ACHN (cell line): Measurements from ENCODE around the gene KCNQ2.

Experiments
- DNase-seq: peaks from one replicate; pipeline ENCODE4 v3.0.0-alpha.2; 2015
- in situ Hi-C: cut with HindIII; loops from 2 replicates; pipeline ENCODE4 v1.10.0; 2017; ENCODE audit warnings: low sequenced_read_pairs, low pct_ligation_motif_present, low pct_unique_long_range_greater_than_20kb

KCNQ2 gene

GRCh38 chr20:63402860-63403220 lies 69.6 kb downstream of the KCNQ2 start:
- DNase-seq: no peak
- in situ Hi-C loops: no loop called here

DNA sequence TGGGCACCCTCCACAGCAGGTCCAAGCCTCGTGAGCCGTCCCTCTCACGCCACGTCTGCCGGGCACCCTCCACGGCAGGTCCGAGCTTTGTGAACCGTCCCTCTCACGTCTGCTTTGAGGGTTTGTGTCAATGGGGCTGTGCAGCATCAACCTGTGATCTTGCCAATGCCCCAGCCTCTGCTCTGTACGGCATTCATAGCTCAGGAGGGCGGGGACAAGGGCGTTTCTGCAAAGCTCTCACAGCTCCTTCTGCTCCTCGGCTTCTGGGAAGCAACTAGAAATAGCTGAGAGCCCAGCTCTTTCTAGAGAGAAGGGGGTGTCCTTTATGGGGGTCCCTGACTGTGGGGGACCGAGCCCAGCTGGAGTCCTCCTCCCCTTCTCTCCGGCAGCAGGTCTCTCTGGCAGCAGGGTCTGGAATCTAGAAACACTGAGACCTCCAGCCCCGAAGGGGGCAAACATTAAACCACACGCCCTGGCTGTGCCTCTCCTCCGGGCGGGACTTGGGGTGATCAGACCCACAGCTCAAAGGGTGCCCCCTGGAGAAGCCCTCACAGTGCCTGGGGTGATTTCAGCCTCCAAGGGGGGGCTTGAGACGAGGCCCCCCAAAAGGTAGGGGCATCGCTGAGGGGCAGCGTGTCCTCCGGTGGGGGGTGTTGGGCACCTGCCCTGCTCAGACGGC lies 70.1 kb downstream of the KCNQ2 start:
- DNase-seq: no peak
- in situ Hi-C loops: no loop called here

- DNase-seq: no peak
- in situ Hi-C loops: no loop called here
Measured at GRCh38 chr20:63401384-63402110, 70.9 kb downstream of the KCNQ2 start.

GRCh38 chr20:63400486-63401210 lies 71.8 kb downstream of the KCNQ2 start:
- DNase-seq: no peak
- in situ Hi-C loops: no loop called here

DNA sequence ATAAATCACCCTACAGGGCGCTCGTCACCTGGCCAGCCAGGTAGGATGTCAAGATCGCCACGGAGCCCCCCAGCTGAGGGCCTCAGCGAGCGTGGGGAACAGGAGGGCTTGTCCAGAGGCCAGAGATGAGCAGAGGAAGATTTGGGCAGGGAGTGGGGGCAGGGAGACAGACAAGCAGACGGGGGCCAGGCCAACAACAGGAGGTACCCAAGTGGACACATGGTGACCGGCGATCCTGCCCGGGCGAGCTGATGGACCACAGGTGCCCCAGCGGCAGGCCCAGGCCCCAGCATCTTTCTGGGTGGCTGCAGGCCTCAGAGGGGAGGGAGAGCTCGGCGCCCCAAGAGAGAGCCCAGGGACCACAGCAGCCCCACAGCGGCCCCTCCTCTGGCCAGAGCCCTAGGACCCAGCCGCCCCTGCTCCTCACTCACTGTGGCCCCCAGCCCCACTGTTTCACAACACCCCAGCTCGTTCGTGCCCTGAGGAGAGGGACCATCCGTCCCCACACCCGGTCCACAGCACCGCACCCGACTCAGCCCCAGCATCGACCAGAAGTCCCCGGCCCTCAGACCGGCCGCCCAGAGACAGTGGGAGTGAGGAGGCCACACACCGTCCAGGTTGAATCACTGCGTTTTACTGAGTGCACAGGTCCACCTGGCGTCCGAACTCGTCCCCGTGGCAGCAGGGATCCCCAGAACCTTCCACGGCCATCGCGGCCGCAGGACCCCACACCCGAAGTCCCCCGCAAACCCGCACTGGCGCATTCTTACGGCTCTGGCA lies 72.7 kb downstream of the KCNQ2 start:
- no peak for DNase-seq
- in situ Hi-C loops: loop anchor here (25.0 kb wide), 1 partner anchor 112 kb away; the partner anchor contains the start of gene COL20A1

DNA sequence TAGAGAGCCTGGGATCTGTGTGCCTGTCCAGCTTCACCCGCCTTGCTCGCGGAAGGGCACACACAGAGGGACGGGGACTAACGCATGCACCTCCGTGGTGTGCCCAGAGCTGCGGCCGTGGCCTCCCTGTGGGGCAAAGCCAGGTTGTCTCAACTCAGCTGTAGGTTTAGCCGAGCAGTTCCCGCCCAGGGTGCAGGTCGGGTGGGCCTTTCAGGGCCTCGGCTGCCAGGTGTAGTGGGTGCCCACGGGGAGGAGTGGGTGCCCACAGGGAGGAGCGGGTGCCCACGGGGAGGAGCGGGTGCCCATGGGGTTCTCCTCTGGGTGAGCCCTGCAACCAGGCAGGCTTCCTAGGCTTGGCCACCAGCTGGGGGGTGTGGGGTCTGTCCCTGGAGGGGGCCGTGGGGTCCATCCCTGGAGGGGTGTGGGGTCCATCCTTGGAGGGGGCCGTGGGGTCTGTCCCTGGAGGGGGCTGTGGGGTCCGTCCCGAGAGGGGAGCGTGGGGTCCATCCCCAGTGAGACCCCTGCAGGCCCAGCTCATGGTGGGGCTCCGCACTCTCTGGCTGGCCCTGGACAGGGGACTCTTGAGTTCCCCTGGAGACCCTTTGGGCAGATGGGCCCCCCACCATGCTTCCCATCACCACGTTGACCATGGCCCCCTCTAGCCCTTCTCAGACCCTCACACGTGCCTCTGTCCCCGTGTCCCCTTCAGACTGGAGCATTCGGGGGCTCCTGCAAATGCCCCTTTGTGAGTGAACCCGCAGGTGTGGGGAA lies 73.5 kb downstream of the KCNQ2 start:
- no peak for DNase-seq
- in situ Hi-C loops: loop anchor here (25.0 kb wide), 1 partner anchor 112 kb away; the partner anchor contains the start of gene COL20A1

DNA sequence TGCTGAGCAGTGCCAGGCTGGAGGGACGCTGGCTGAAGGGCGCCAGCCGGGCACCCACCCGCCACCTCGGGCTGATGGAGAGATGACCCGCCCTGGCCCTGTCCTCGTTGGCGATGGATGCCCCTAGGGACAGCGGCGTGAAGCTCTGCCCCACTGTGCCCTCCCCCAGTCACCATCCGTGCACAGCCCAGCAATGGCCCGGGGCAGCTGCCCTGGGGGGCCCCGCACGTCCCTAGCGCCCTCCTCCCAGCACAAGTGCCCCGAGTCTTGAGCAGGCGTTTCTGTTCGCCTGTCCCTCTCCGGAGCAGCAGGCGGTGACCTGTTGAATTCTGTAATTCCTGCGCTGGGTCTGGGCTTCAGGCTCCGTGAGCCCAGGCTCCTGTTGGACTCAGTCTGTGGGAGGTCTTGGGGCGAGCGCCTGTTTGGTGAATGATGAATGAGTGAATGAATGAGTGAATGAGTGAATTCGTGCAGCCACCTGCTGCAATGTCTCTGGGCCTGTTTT lies 74.5 kb downstream of the KCNQ2 start:
- in situ Hi-C loops: loop anchor here (25.0 kb wide), 1 partner anchor 111 kb away; the partner anchor contains the start of gene COL20A1
- no peak for DNase-seq

- in situ Hi-C loops: loop anchor here (25.0 kb wide), 1 partner anchor 110 kb away; the partner anchor contains the start of gene COL20A1
- no peak for DNase-seq
Measured at GRCh38 chr20:63397155-63397843, 75.2 kb downstream of the KCNQ2 start.

GRCh38 chr20:63396300-63396699 lies 76.2 kb downstream of the KCNQ2 start:
- in situ Hi-C loops: loop anchor here (25.0 kb wide), 1 partner anchor 109 kb away; the partner anchor contains the start of gene COL20A1
- DNase-seq: no peak

GRCh38 chr20:63395723-63396122 lies 76.7 kb downstream of the KCNQ2 start:
- in situ Hi-C loops: loop anchor here (25.0 kb wide), 1 partner anchor 108 kb away; the partner anchor contains the start of gene COL20A1
- DNase-seq: no peak

DNA sequence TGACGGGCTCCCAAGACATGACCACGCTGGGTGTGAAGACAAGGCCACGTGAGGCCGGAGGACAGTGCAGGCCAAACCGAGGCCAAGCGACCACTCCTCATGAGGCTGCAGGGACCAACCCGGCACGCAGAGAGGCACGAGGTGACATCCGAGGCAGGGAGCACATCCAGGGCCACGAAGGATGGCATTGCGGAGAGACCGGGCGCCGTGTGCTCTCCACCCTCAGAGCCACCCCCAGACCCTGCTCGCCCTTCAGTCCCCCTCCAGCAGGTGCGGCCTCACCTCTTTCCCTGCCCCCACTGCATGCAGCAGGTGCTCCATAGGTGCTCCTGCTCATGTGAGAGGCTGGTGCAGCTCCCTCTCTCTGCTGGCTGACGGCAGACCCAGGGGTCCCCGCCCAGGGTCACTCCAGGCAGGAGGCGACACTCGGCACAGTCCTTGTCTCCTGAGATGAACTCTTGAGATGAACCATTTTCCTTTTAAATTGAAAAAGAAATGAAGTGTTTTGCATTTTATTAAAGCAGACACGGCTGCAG lies 77.5 kb downstream of the KCNQ2 start:
- in situ Hi-C loops: loop anchor here (25.0 kb wide), 1 partner anchor 108 kb away; the partner anchor contains the start of gene COL20A1
- DNase-seq: no peak

- in situ Hi-C loops: loop anchor here (25.0 kb wide), 1 partner anchor 107 kb away; the partner anchor contains the start of gene COL20A1
- DNase-seq: no peak
Measured at GRCh38 chr20:63394069-63394919, 78.2 kb downstream of the KCNQ2 start.

DNA sequence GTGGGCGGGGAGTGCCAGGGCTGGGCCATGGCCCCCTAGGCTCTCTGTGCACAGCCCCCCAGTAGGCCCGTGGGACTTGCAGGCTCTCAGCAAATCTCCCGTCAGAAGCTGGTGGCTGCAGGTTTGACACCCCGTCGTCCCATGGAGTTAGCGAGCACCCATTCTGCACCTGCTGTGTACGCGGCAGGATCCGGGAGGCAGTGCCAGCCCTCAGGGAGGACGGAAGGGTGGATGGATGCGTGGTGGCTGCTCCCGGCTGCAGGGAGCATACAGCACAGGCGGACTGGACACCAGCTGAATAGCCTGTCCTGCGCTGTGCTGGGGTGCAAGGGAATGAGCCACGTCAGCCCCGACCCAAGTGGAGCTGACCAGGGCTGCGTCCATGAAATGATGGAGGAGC lies 78.9 kb downstream of the KCNQ2 start:
- in situ Hi-C loops: loop anchor here (25.0 kb wide), 1 partner anchor 106 kb away; the partner anchor contains the start of gene COL20A1
- DNase-seq: no peak

DNA sequence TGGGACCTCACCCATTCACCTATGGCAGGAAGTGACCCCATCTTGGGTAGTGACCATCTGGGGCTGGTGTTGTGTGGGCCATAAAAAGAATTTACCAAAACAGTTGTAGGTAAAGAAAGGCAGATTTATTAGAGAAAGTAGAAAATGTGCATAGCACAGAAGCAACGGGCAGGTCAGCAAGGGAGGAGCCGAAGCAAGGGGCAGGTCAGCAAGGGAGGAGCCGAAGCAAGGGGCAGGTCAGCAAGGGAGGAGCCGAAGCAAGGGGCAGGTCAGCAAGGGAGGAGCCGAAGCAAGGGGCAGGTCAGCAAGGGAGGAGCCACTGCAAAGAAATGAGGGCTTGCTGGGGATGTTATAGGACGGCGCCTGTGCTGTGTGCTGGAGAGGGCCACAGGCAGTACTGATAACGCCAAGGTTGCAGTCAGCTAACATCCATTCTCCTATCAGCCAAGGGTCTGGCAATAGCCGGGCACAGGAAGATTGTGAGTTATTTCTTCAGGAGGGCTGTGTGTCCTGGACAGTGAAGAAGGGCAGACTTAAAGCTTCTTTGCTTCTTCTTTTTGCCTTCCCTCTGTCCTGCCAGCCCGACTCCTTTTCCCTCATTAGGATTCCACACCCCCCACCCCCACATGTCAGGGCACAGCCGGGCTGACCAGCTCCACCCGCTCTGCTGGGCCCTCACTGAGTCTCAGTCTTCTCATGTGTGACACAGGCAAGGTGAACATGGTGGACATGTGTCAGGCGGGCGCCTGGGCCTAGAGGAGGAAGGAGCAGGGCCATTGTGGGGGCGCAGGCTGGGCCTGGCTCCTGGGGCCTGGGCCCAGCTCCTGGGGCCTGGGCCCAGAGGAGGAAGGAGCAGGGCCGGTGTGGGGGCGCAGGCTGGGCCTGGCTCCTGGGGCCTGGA lies 79.7 kb downstream of the KCNQ2 start:
- DNase-seq: no peak
- in situ Hi-C loops: loop anchor here (25.0 kb wide), 1 partner anchor 105 kb away; the partner anchor contains the start of gene COL20A1

GRCh38 chr20:63387917-63388316 lies 84.5 kb downstream of the KCNQ2 start:
- DNase-seq: no peak
- in situ Hi-C loops: loop anchor here (25.0 kb wide), 1 partner anchor 101 kb away; the partner anchor contains the start of gene COL20A1
